DND-41 (cell line): ENCODE measurements around the gene CDT1.
"Not testable (repeated sequence)": the region's sequence is repeated elsewhere in the genome, so short reads cannot be mapped to it uniquely, and the experiment has no call there.

Experiments used
- ATAC-seq: fragments of 200-7000 bp; cut with Tn5 transposase; 3 replicates; pipeline ENCODE4 v1.9.1; 2021; ENCODE audit warnings: low read depth; ENCODE audit not compliant: insufficient read depth
- DNase-seq: peaks from one replicate; pipeline ENCODE4 v3.0.0-alpha.2; 2020
- H2AFZ ChIP-seq: 2 replicates; pipeline ENCODE4 v1.6.0; 2012; ENCODE audit warnings: low read depth, low read length
- H3K27ac ChIP-seq: 2 replicates; pipeline ENCODE4 v1.5.1; 2012; ENCODE audit warnings: low read length, inconsistent platforms
- H3K27me3 ChIP-seq: fragments of 200-600 bp; sonication (generic); 2 replicates; pipeline ENCODE4 v1.6.0; 2012; ENCODE audit warnings: low read length, mild to moderate bottlenecking, inconsistent platforms; ENCODE audit not compliant: insufficient read depth, poor library complexity
- H3K36me3 ChIP-seq: 2 replicates; pipeline ENCODE4 v1.5.1; 2012; ENCODE audit warnings: low read length, inconsistent platforms; ENCODE audit not compliant: insufficient read depth
- H3K4me1 ChIP-seq: 2 replicates; pipeline ENCODE4 v1.5.1; 2012; ENCODE audit warnings: mild to moderate bottlenecking, low read length; ENCODE audit not compliant: insufficient read depth
- H3K4me2 ChIP-seq: 2 replicates; pipeline ENCODE4 v1.6.0; 2012; ENCODE audit warnings: mild to moderate bottlenecking, moderate library complexity, low read length, inconsistent platforms; ENCODE audit not compliant: insufficient read depth
- H3K4me3 ChIP-seq, 2 experiments: fragments of 200-600 bp in 1 of 2; shearing (Covaris generic) in 1 of 2; 2 replicates each; pipeline ENCODE4 v1.5.1; 2012 to 2016; ENCODE audit warnings: inconsistent platforms in 2 of 2, low read length in 2 of 2, mild to moderate bottlenecking in 2 of 2, low read depth in 1 of 2, moderate library complexity in 1 of 2
- H3K79me2 ChIP-seq: 2 replicates; pipeline ENCODE4 v1.6.0; 2012; ENCODE audit warnings: low read length, inconsistent platforms; ENCODE audit not compliant: insufficient read depth
- H3K9ac ChIP-seq: 2 replicates; pipeline ENCODE4 v1.6.0; 2012; ENCODE audit warnings: low read depth, mild to moderate bottlenecking, inconsistent platforms, low read length, moderate library complexity
- H3K9me3 ChIP-seq: 2 replicates; pipeline ENCODE4 v1.5.1; 2012; ENCODE audit warnings: low read length, moderate library complexity, mild to moderate bottlenecking, inconsistent platforms; ENCODE audit not compliant: insufficient read depth, severe bottlenecking
- H4K20me1 ChIP-seq: 2 replicates; pipeline ENCODE4 v1.6.0; 2012; ENCODE audit warnings: low read length; ENCODE audit not compliant: insufficient read depth
- CTCF ChIP-seq: IDR thresholded peaks from 2 replicates; pipeline ENCODE4 v1.5.1; 2012; ENCODE audit warnings: borderline replicate concordance, low read length, moderate library complexity, mild to moderate bottlenecking; ENCODE audit not compliant: poor library complexity, severe bottlenecking; ENCODE audit errors: extremely low read depth
- EZH2 ChIP-seq: IDR thresholded peaks from 3 replicates; pipeline ENCODE4 v1.6.1; 2012; ENCODE audit warnings: borderline replicate concordance, low read depth, mild to moderate bottlenecking, moderate library complexity, low read length, inconsistent platforms; ENCODE audit not compliant: severe bottlenecking

Gene CDT1

GRCh38 chr16:88784856-88785105 lies 18.8 kb upstream of the CDT1 start:
- Histone ChIP-seq H3K4me2 (peak overlapping the region; percentile 73), H2AFZ (peak overlapping the region; percentile 69), H3K27ac (peak overlapping the region; percentile 86), H4K20me1 (peaks cover 37% of the 10 kb centered on the region), H3K79me2 (peaks cover 61% of the 10 kb centered on the region), H3K36me3 (peaks cover under 1% of the 10 kb centered on the region; the same call in 1 of the 2 replicates), H3K27me3 (no peaks in the 10 kb centered on the region), H3K4me3 (peak overlapping the region; percentile 56 to 64; a peak in 3 of 4 replicates), H3K9ac (peak overlapping the region; percentile 94), H3K4me1 (peaks cover 53% of the 10 kb centered on the region), H3K9me3 (no peaks in the 10 kb centered on the region)
- ATAC-seq = no peak; the same call in 2 of the 3 replicates
- TF ChIP-seq CTCF (no peak), EZH2 (no peak)
- no peak for DNase-seq

GRCh38 chr16:88785106-88785924 lies 18.3 kb upstream of the CDT1 start, which contains the start of gene PIEZO1:
PIEZO1 (minus strand) TSS chr16:88785220; CDS start chr16:88784964, 256 bp downstream.
- Histone ChIP-seq H3K79me2 (peaks cover 56% of the 10 kb centered on the region), H3K9me3 (no peaks in the 10 kb centered on the region), H4K20me1 (peaks cover 32% of the 10 kb centered on the region), H3K36me3 (no peaks in the 10 kb centered on the region; the same call in 1 of the 2 replicates), H2AFZ (peak within 1 kb of the TSS; percentile 69), H3K4me1 (peaks cover 56% of the 10 kb centered on the region), H3K27me3 (no peaks in the 10 kb centered on the region), H3K4me3 (peak within 1 kb of the TSS; percentile 56 to 64), H3K9ac (peak within 1 kb of the TSS; percentile 94), H3K27ac (peak within 1 kb of the TSS; percentile 86), H3K4me2 (peak within 1 kb of the TSS; percentile 73)
- DNase-seq (peak; percentile 77), ATAC-seq (peak; percentile 22)
- TF ChIP-seq CTCF = peak; percentile 89
- TF ChIP-seq EZH2 = no peak

GRCh38 chr16:88787579-88788314 lies 15.8 kb upstream of the CDT1 start:
- Histone ChIP-seq H3K4me2 (no peak overlapping the region), H3K27me3 (no peaks in the 10 kb centered on the region), H3K9ac (no peak overlapping the region), H3K9me3 (no peaks in the 10 kb centered on the region), H3K36me3 (no peaks in the 10 kb centered on the region; the same call in 1 of the 2 replicates), H3K4me3 (no peak overlapping the region), H2AFZ (no peak overlapping the region), H4K20me1 (peaks cover 9% of the 10 kb centered on the region), H3K79me2 (peaks cover 32% of the 10 kb centered on the region), H3K27ac (no peak overlapping the region), H3K4me1 (peaks cover 52% of the 10 kb centered on the region)
- TF ChIP-seq EZH2 (no peak), CTCF (no peak)
- no peak for ATAC-seq
- DNase-seq = no peak

- H3K27ac ChIP-seq, ATAC-seq, H3K9me3 ChIP-seq, H2AFZ ChIP-seq, H3K27me3 ChIP-seq, H3K4me3 ChIP-seq, H3K36me3 ChIP-seq, DNase-seq, H4K20me1 ChIP-seq, H3K4me2 ChIP-seq, H3K9ac ChIP-seq: not testable (repeated sequence)
- Histone ChIP-seq H3K79me2 (peaks cover 22% of the 10 kb centered on the region), H3K4me1 (peaks cover 47% of the 10 kb centered on the region)
Observed at GRCh38 chr16:88788749-88789148, 14.8 kb upstream of the CDT1 start.
